B cell (primary cell): Measurements from ENCODE around the gene FKBP8. TPM values are rescaled to one million over a fixed set of nuclear protein-coding genes. Genes with fewer than 3 reads are reported as not detected.

Source experiments
- ATAC-seq: fragments of 200-7000 bp; cut with Tn5 transposase; one replicate; pipeline ENCODE4 v1.10.0; 2021; ENCODE audit warnings: low read depth, mild to moderate bottlenecking, moderate number of reproducible peaks, moderate library complexity
- CTCF ChIA-PET: fragments of 350-600 bp; sonication (Branson Sonifier 250); formaldehyde crosslinking; loops from one replicate; lab custom pipeline; 2021; ENCODE audit warnings: antibody characterized with exemption, inconsistent platforms; lab: Charles Lee
- POLR2A ChIA-PET: fragments of 350-600 bp; sonication (Branson Sonifier 250); formaldehyde crosslinking; loops from one replicate; lab custom pipeline; 2021; ENCODE audit warnings: antibody characterized with exemption; lab: Charles Lee
- DNase-seq: peaks from one replicate; pipeline ENCODE4 v3.0.0; 2013
- H2AFZ ChIP-seq: 2 replicates; pipeline ENCODE4 v1.6.1; 2012; ENCODE audit warnings: mild to moderate bottlenecking, low read depth, low read length; ENCODE audit not compliant: insufficient read depth, poor library complexity, severe bottlenecking
- H3K27ac ChIP-seq, 2 donors: 1 replicate in 1 of 2; 2 replicates in 1 of 2; pipeline ENCODE4 v1.5.1; 2012 to 2013; ENCODE audit warnings: low read length in 2 of 2, mild to moderate bottlenecking in 2 of 2, moderate library complexity in 1 of 2
- H3K27me3 ChIP-seq, 4 experiments: fragments of 200-600 bp in 1 of 4; sonication (generic) in 1 of 4; replicated peaks in 1 of 4; 1 replicate in 2 of 4; 2 replicates in 2 of 4; pipeline versions ENCODE4 v1.6.1 to v1.7.0; 2013 to 2016; ENCODE audit warnings: low read length in 3 of 4, mild to moderate bottlenecking in 2 of 4, mixed read lengths in 1 of 4, moderate library complexity in 1 of 4; ENCODE audit not compliant: insufficient read depth in 4 of 4, control insufficient read depth in 3 of 4; ENCODE audit errors: control extremely low read depth in 1 of 4
- H3K36me3 ChIP-seq, 2 experiments: replicated peaks in 1 of 2; 1 replicate in 1 of 2; 2 replicates in 1 of 2; pipeline versions ENCODE4 v1.6.1 to v1.7.1; 2013; ENCODE audit warnings: low read length in 1 of 2; ENCODE audit not compliant: insufficient read depth in 2 of 2, control insufficient read depth in 1 of 2; ENCODE audit errors: control extremely low read depth in 1 of 2, extremely low read depth in 1 of 2
- H3K4me1 ChIP-seq, 2 donors: fragments of 200-600 bp in 1 of 2; sonication (generic) in 1 of 2; 1 replicate in 1 of 2; 2 replicates in 1 of 2; pipeline versions ENCODE4 v1.5.1 to v1.6.1; 2013 to 2017; ENCODE audit warnings: low read length in 2 of 2; ENCODE audit not compliant: control insufficient read depth in 2 of 2, insufficient read depth in 2 of 2
- H3K4me2 ChIP-seq: replicated peaks from 2 replicates; pipeline ENCODE3; 2012; ENCODE audit warnings: mild to moderate bottlenecking, low read depth, low read length; ENCODE audit not compliant: poor library complexity, severe bottlenecking
- H3K4me3 ChIP-seq, 5 experiments: fragments of 200-600 bp in 1 of 5; sonication (generic) in 1 of 5; 1 replicate in 3 of 5; 2 replicates in 2 of 5; pipeline versions ENCODE4 v1.5.1 to v1.7.0; 2011 to 2016; ENCODE audit warnings: low read length in 4 of 5, mild to moderate bottlenecking in 4 of 5, low read depth in 2 of 5, control low read depth in 1 of 5, moderate library complexity in 1 of 5; ENCODE audit not compliant: insufficient read depth in 1 of 5; ENCODE audit errors: control extremely low read depth in 1 of 5, extremely low read depth in 1 of 5
- H3K79me2 ChIP-seq: fragments of 200-600 bp; sonication (generic); one replicate; pipeline ENCODE4 v1.6.0; 2016; ENCODE audit warnings: low read length; ENCODE audit not compliant: control insufficient read depth, insufficient read depth
- H3K9ac ChIP-seq: fragments of 200-600 bp; sonication (generic); 2 replicates; pipeline ENCODE4 v1.6.1; 2017; ENCODE audit warnings: mild to moderate bottlenecking, low read length, moderate library complexity
- H3K9me3 ChIP-seq, 3 donors: one replicate each; pipeline versions ENCODE4 v1.6.1 to v1.7.1; 2013; ENCODE audit warnings: low read length in 2 of 3; ENCODE audit not compliant: control insufficient read depth in 2 of 3, insufficient read depth in 1 of 3; ENCODE audit errors: control extremely low read depth in 1 of 3
- H4K20me1 ChIP-seq: 2 replicates; pipeline ENCODE4 v1.6.0; 2012; ENCODE audit warnings: mild to moderate bottlenecking, low read length; ENCODE audit not compliant: insufficient read depth, control insufficient read depth, poor library complexity, severe bottlenecking
- H3K27ac Mint-ChIP-seq: one replicate; pipeline ENCODE4 v1.8.0; 2021; ENCODE audit warnings: mixed read lengths
- H3K27me3 Mint-ChIP-seq: one replicate; pipeline ENCODE4 v1.8.0; 2021; ENCODE audit warnings: mixed read lengths
- H3K4me1 Mint-ChIP-seq: one replicate; pipeline ENCODE4 v1.8.0; 2021; ENCODE audit warnings: mixed read lengths
- H3K4me3 Mint-ChIP-seq: one replicate; pipeline ENCODE4 v1.8.0; 2021; ENCODE audit warnings: mixed read lengths
- H3K9me3 Mint-ChIP-seq: one replicate; pipeline ENCODE4 v1.8.0; 2022; ENCODE audit warnings: mixed read lengths; ENCODE audit not compliant: insufficient read depth
- EZH2 ChIP-seq: IDR thresholded peaks from 2 replicates; pipeline ENCODE4 v1.6.1; 2012; ENCODE audit warnings: borderline replicate concordance, low read depth, mild to moderate bottlenecking, moderate library complexity, low read length; ENCODE audit not compliant: insufficient read depth, poor library complexity, severe bottlenecking
- WGBS: methylation state at CpG from one replicate; pipeline ENCODE4 v1.1.5; 2013; ENCODE audit warnings: missing lambda C conversion rate; ENCODE audit not compliant: insufficient coverage; 5-methylcytosine and 5-hydroxymethylcytosine counted together
- intact Hi-C: fragments of 100-400 bp; cut with micrococcal nuclease; formaldehyde crosslinking; loops from one replicate; pipeline ENCODE4 v1.10.0; 2022
- polyA plus RNA-seq: library from polyadenylated mRNA; depleted of rRNA; stranded (reverse); fragments of >200 nt; gene quantifications from 2 replicates; pipeline ENCODE4 v1.2.3, GENCODE V29; 2012
- total RNA-seq, 2 donors: library from RNA; stranded (reverse); fragments of 120-200 nt in 1 of 2; gene quantifications; 1 replicate in 1 of 2; 2 replicates in 1 of 2; pipeline versions ENCODE4 v1.2.3 to v1.2.4, GENCODE V29; 2013 to 2022
- TF ChIP-seq, protein P1 (sequence below): fragments of 200-600 bp; IDR thresholded peaks from one replicate; pipeline ENCODE4 v1.8.0; 2022; ENCODE audit warnings: antibody characterized with exemption, mild to moderate bottlenecking

FKBP8 gene
- total and polyA plus RNA-seq, 2 donors (not counting 1 experiment from before 2014, with no cell fraction given) = 148 to 163 TPM

DNA sequence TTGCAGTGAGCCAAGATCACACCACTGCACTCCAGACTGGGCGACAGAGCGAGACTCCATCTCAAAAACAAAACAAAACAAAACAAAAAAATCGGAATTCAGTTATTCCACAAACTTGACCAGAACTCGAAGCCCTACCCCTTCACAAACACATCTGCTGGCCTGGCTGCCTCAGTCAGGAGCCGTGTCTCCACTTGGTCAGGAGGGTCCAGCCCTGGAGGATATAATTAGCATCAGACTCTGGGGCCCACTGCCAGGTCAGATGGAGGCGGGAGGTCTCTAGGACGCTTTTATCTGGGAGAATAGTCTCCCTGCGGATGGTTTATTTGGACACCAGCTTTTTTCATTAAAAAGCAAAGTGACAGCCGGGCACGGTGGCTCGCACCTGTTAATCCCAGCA is 29.5 kb downstream of the FKBP8 start:
- peaks cover 96% of the 10 kb centered on the region for H4K20me1 ChIP-seq
- Mint-ChIP-seq H3K4me3 (no peak overlapping the region), H3K4me1 (peaks cover 38% of the 10 kb centered on the region), H3K9me3 (no peaks in the 10 kb centered on the region), H3K27me3 (no peaks in the 10 kb centered on the region), H3K27ac (no peak overlapping the region)
- H3K9me3 ChIP-seq = no peaks in the 10 kb centered on the region
- H3K4me2 ChIP-seq = no peak overlapping the region
- H3K79me2 ChIP-seq = peaks cover 99% of the 10 kb centered on the region
- H3K27me3 ChIP-seq = no peaks in the 10 kb centered on the region
- H3K9ac ChIP-seq = no peak overlapping the region
- 98% methylated on average over 6 of the region's 11 CpGs for WGBS
- intact Hi-C loops = no loop called here
- peaks cover 0 to 6% of the 10 kb centered on the region in 2 experiments for H3K36me3 ChIP-seq
- no peak overlapping the region for H3K4me3 ChIP-seq
- ChIA-PET POLR2A (interaction anchor here (0.7 kb wide), 1 partner anchor 368 kb away, joined by 5 read pairs; no protein-coding TSS in a partner anchor), CTCF (interaction anchor here (0.9 kb wide), 1 partner anchor 15 kb away, joined by 3 read pairs; no protein-coding TSS in a partner anchor)
- H2AFZ ChIP-seq = no peak overlapping the region
- H3K27ac ChIP-seq = no peak overlapping the region
- ATAC-seq (no peak), DNase-seq (no peak)
- TF ChIP-seq EZH2 = no peak
- H3K4me1 ChIP-seq = peaks cover 0 to 13% of the 10 kb centered on the region in 2 donors

DNA sequence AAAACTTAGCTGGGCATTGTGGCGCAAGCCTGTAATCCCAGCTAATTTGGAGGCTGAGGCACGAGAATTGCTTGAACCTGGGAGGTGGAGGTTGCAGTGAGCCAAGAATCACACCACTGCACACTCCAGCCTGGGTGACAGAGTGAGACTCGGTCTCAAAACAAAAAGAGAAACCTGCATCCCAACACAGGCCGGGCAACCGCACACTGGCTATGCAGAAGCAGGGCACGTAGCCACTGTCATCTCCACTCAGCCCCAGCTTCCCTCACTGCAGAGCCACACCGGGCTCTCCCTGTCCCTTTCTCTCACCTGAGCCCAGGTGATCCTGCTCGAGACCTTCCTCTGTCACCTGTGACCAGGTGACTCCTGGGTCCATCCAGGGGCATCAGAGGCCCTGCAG is 33.2 kb downstream of the FKBP8 start:
- Mint-ChIP-seq H3K4me3 (no peak overlapping the region), H3K4me1 (peaks cover 56% of the 10 kb centered on the region), H3K27ac (no peak overlapping the region), H3K27me3 (no peaks in the 10 kb centered on the region), H3K9me3 (no peaks in the 10 kb centered on the region)
- ChIA-PET POLR2A (interaction anchor here (0.6 kb wide), 2 partner anchors 9 to 32 kb away, joined by 3 to 4 read pairs; no protein-coding TSS in a partner anchor), CTCF (interaction anchor here (1.1 to 2.5 kb wide), 2 partner anchors 8 to 337 kb away, joined by 3 to 7 read pairs; no protein-coding TSS in a partner anchor)
- Histone ChIP-seq H4K20me1 (peaks cover 96% of the 10 kb centered on the region), H3K79me2 (peaks cover 99% of the 10 kb centered on the region), H3K27ac (no peak overlapping the region), H3K27me3 (no peaks in the 10 kb centered on the region), H3K4me2 (no peak overlapping the region), H3K9ac (no peak overlapping the region), H3K4me3 (no peak overlapping the region), H2AFZ (no peak overlapping the region), H3K36me3 (peaks cover 0 to 5% of the 10 kb centered on the region in 2 experiments), H3K4me1 (peaks cover 0 to 30% of the 10 kb centered on the region in 2 donors), H3K9me3 (no peaks in the 10 kb centered on the region)
- WGBS = 96% methylated on average over 5 of the region's 8 CpGs
- intact Hi-C loops = no loop called here
- ATAC-seq (no peak), DNase-seq (no peak)
- TF ChIP-seq, protein P1, sequence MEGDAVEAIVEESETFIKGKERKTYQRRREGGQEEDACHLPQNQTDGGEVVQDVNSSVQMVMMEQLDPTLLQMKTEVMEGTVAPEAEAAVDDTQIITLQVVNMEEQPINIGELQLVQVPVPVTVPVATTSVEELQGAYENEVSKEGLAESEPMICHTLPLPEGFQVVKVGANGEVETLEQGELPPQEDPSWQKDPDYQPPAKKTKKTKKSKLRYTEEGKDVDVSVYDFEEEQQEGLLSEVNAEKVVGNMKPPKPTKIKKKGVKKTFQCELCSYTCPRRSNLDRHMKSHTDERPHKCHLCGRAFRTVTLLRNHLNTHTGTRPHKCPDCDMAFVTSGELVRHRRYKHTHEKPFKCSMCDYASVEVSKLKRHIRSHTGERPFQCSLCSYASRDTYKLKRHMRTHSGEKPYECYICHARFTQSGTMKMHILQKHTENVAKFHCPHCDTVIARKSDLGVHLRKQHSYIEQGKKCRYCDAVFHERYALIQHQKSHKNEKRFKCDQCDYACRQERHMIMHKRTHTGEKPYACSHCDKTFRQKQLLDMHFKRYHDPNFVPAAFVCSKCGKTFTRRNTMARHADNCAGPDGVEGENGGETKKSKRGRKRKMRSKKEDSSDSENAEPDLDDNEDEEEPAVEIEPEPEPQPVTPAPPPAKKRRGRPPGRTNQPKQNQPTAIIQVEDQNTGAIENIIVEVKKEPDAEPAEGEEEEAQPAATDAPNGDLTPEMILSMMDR = no peak
- no peak for TF ChIP-seq EZH2
